HS-5 (cell line): ENCODE measurements around the gene TARS3.
"Not testable (repeated sequence)": the region's sequence is repeated elsewhere in the genome, so short reads cannot be mapped to it uniquely, and the experiment has no call there.

Experiments
- DNase-seq: peaks from one replicate; pipeline ENCODE4 v3.0.0-alpha.2; 2012; ENCODE audit warnings: low read depth

Gene TARS3

DNA sequence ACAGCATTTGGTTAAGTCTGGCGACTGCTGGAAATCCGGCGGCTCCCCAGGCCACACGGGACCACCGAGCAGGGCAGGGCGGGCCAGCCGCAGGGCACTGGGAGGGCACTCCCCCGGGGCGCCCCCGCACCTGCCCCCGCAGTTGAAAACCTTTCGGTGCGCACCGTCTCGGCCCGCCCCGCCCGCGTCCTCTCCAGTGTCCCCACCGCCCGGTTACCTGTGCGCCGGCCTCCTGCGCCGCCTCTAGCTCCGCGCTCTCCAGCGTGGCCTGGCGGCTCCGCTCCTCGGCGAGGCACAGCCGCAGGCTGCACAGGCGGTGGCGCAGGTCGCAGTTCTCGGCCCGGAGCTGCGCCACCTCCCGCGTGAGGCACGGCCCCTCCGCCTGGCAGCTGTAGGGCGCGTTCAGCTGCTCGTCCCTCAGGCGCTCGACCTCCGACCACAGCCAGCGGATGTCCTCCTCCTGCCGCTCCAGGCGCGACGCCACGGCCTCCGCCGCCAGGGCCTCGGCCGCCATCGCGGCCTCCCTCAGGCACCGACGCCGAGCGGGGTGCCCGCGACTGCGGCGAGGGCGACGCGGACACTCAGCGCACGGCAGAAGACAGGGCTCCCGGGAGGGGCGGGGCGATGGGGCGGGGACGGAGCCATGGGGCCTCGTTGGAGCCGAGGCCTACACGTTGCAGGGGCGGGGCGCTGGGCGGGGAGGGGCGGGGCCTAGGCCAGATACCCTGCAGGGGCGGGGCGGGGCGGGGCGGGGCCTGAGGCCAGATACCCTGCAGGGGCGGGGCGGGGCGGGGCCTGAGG, at the start of gene TARS3:
TSS of gene TARS3 (minus strand) at position 600 of the 801 bp plus-strand sequence. CDS start at position 514, 86 bp downstream.
- DNase-seq = peak; percentile 60

DNA sequence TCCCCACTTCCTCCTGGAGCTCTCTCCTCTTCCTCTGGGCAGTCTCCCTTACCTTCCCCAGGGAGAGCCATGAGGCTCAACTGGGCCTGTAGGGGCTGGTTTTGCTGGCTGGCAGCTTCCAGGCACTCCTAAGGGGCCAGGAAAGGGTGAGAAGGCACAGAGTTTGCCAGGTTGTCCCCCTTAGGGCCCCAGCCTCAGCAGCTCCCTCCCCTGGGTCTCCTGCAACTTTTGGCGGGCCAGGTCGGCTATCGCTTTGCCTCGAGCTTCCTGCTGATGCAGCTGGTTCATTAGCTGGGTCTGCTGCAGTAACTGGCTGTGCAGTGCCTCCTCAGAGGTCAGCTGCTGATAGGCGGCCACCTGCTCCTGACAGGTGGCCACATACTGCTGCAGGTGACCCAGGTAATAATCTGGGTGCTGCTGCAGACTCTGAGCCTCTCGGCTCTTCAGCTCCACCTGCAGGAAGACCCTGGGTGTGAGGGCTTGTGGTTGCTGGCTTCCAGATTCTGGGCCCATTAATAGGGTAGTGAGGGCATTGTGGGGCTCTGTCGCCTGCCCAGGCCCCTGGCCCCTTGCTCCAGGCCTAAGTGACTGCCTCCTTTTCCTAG, 49.3 kb upstream of the TARS3 start:
- DNase-seq = no peak

DNA sequence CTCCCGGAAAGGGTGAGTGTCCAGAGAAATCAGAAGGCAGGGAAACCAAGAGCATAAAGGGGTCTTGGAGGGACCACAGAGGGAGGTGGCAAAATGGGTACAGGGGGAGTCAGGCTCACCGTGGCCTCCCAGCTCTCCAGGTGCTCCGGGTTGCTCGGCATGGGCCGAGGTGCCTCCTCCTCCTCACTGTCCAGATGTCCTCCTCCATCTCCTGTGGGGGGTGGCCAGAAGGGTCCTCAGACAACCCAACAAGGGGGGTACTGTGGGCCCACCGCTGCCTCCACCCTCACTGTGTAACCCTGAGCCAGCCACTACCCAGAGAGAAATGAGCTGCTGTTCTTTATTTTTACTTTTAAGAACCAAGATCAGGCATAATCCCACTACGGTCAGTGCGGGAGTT, 48.6 kb upstream of the TARS3 start:
- DNase-seq = no peak

GRCh38 chr15:101767083-101767640, 42.9 kb upstream of the TARS3 start:
- not testable (repeated sequence) for DNase-seq

DNA sequence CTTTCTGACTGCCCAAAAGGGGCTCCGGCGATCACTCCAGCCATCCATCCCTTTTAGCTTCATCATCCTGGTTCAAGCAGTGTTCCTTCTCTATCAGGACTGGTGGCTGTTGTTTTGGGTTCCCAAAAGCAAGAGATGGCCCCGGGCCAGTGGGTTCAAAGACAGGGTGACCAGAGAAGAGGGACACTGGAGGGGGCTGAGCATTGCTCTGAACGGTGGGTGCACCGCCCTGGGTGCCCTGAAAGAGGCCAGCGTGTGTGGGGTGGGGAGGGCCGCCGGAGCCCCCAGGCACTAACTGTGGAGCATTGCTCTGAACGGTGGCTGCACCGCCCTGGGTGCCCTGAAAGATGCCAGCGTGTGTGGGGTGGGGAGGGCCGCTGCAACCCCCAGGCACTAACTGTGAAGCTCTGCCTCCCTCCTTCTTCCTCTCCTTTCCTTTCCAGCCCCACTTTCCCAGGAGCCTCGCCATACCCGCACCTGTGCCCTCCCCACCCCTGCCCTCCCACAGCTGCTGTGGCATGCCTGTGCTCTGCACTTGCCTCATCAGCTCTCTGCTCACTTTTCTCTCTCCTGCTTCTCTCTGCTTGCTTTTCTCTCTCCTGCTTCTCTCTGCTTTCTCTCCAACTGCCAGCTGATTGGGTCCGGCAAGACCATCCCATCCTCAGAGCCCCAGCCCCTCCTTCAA, 41.6 kb upstream of the TARS3 start:
- DNase-seq = no peak

GRCh38 chr15:101765340-101765671, 41.0 kb upstream of the TARS3 start:
- not testable (repeated sequence) for DNase-seq

DNA sequence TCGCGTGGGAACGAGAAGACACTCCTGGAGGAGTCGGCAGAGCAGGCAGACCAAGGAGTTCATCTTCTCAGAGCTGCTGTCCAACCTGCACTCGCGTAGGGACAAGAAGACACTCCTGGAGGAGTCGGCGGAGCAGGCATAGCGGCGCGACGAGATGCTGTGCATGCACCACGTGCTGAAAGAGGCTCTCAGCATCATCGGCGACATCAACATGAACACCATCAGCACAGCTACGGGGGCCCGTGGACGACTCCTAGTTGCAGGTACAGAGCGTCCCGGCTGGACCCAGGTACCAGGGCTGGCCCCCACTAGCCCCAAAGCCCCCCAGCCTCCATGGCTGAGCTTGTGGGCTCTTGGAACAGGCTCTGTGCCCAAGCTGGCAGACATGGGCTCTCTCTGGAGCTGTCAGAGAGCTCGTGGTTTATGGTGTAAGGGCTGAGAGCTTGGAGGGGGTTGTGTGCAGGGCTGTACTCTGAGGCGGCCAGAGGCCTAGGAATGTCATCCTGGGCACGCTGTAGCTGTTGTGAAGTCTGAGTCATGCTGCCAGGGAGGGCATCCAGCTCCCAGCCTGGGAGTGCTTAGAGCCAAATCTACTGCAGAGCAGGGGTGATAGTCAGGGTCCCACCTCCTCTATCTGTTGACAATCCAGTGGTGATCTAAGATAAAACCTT, 40.5 kb upstream of the TARS3 start:
- not testable (repeated sequence) for DNase-seq

DNA sequence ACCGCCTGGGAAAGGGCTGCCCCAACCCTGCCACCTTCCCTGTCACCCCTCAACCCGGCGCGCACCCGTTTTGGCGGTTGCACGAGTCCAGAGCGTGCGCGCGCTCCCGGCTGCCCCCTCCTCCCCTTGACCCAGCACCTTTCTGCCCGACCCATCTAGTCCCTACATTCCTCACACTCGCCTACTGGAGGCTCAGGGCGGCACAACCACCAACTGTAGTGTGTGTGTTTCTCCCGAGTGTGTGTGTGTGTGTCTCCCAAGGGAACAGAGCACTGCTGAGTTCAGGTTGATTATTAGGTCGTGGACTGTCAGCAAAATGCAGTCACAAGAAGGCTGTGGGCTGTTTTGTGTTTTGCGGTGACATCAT, 22.4 kb upstream of the TARS3 start:
- DNase-seq = not testable (repeated sequence)

DNA sequence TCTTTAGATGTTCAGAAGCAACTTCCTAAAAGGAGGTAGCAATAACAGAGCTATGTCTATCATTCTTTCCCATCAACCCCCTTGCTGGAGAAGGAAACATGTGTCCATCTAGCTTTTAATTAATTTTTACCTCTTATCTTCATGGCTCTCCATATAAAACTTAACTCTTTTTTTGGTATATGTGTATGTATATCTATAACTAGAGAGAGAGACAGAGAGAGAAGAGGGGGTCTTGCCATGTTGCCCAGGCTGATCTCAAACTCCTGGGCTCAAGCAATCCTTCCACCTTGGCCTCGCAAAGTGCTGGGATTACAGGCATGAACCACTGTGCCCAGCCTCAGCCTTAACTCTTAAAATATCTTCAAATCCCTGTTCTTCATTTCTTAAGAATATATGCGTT, 10.6 kb upstream of the TARS3 start:
- DNase-seq = not testable (repeated sequence)

GRCh38 chr15:101733545-101733944, 9.3 kb upstream of the TARS3 start:
- DNase-seq = no peak

GRCh38 chr15:101732772-101733171, 8.5 kb upstream of the TARS3 start:
- no peak for DNase-seq

DNA sequence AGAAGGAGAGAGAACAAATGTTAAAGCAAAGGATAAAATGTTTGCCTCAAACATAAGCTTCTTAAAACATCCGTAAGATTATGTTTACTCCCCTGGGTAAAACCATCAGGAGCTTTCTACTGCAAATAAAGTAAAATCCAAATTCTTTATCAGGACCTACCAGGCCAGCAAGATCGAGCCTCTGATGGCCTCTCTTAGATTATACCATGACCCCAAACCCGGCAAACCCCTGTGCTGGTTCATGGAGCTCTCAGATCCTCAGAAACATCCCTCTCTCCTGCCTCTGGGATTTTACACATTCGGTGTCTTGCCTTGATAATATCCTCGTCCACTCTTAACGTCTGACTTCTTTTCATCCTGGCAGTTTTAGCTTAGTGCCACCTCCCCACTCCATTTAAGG, 7.5 kb upstream of the TARS3 start:
- DNase-seq = no peak

- no peak for DNase-seq
Measured at GRCh38 chr15:101727186-101727585, 2.9 kb upstream of the TARS3 start.

DNA sequence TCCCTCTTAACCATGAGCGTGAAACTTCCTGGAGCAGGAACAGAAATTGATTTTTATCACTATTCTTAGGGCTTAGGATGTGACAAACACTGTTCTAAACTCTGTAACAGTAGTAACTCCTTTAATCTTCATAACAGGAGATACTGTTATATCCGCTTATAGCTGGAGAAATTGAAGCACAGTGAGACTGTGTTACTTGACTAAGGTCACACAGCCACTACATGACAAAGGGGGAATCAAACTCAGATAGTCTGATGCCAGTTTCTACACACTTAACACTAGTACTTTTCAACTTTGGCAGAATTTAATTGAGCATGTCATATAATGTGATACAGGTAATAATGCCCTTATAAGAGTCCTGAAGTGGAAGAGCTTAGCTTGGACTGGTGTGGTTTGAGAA, 800 bp upstream of the TARS3 start:
- DNase-seq = no peak

GRCh38 chr15:101724675-101725005, 367 bp upstream of the TARS3 start:
- no peak for DNase-seq

DNA sequence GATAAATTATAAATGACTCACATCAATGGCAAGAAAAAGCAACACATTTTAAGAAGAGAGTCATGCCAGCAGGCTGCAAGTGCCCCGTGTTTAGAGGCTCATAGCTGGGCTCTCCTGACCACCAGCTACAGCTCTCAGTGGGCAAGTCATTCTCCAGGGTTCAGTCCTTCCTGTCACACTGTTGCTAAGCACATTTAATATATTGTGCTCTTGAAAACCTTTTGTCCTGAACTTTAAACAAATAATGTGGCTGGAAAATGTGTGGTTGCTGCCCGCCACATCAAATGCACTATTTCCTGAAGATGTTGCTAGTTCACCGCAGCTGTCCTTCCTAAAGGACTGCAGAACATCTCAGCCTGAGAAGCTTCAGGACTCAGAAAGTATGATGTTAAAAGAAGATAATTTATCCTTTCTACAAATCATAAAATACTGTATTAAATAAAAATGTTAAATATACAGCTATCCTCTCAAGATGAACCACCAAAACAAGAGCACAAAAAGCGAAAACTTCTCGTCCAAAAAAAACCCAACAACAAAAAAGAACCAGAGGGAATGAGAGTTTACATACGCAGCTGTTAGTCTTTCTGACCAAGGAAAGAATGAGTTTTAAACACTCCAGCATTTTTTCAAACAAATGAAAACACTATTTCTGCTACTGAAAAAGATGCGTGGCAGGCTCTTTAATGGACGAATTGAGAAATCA, 951 bp downstream of the TARS3 start:
- DNase-seq = no peak

DNA sequence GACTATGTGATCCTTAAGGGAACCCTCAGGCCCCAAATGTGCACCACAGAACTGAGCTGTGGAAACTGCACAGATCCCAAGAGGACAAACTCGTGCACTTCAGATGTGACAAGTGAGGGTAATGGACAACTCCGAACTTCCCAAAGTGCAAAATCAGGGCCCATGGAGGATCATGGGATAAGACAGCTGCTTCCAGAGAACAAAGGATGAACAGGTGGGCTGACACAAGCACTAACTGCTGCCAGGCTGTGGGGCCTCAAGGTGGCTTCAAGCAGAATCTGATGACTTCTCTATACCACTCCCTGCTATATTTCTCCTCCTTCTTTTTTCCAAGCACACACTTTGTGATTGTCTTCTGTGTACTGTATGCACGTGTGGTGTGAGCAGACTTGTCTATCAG, 5.4 kb downstream of the TARS3 start:
- DNase-seq = no peak

DNA sequence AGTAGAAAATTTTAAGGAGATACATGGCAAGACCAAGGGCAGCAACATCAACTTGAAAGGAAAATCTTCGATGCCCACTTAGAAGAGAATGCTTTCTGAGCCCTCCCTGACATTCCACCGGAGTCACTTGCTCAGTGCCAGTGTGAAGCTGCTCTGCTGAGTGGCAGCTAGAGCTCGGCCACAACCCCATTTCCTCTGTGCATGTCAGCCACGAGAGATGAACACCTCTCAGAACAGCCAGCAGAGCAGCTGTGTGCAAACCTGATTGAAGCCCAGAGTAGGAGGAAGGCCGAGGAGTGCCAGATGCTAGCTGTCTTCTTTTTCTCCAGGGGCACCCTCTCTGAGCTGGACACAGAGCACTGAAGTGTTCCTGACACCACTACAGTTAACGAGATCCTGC, 12.2 kb downstream of the TARS3 start:
- no peak for DNase-seq

- DNase-seq = peak; percentile 44
Measured at GRCh38 chr15:101710806-101711205, 13.5 kb downstream of the TARS3 start.

DNA sequence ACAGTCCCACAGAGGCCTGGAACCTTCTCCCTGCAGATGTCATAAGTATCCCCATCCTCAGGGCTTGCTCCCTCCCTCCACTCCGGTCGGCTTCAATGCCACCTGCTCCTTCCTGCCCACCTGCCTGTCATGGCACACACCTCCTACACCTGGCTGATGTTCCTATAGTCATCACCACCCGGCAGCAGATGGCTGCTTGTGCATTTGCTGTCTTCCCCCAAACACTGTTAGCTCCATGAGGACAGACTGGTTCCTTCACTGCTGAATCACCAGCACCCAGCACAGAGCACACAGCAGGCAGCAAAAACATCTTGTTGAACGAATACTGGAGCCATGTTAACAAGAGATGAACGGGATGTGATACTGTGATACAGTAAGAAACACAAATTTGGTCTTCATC, 14.8 kb downstream of the TARS3 start:
- no peak for DNase-seq

DNA sequence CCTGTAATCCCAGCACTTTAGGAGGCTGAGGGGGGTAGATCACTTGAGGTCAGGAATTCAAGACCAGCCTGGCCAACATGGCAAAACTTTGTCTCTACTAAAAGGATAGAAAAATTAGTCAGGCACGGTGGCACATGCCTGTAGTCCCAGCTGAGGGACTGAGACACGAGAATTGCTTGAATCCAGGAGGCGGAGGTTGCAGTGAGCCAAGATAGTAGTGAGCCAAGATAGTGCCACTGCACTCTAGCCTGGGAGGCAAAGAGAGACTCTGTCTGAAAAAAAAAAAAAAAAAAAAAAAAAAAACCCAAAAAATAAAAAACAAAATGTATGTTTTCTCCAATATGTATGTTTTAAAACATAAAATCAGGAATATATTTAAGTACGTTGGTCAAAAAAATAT, 16.3 kb downstream of the TARS3 start:
- no peak for DNase-seq

- no peak for DNase-seq
Measured at GRCh38 chr15:101702077-101702476, 22.2 kb downstream of the TARS3 start.
